Activated CD8-positive, alpha-beta memory T cell treated with anti-CD3 and anti-CD28 coated beads for 4 hours (primary cell): ENCODE measurements around the gene MLYCD.

Experiments used
- DNase-seq, 2 donors: peaks; one replicate each; pipeline ENCODE4 v3.0.0-alpha.2; 2020; ENCODE audit warnings: low read depth in 2 of 2

Gene MLYCD

GRCh38 chr16:83899272-83899897, 470 bp downstream of the MLYCD start:
- DNase-seq = peak; percentile 38 to 45

DNA sequence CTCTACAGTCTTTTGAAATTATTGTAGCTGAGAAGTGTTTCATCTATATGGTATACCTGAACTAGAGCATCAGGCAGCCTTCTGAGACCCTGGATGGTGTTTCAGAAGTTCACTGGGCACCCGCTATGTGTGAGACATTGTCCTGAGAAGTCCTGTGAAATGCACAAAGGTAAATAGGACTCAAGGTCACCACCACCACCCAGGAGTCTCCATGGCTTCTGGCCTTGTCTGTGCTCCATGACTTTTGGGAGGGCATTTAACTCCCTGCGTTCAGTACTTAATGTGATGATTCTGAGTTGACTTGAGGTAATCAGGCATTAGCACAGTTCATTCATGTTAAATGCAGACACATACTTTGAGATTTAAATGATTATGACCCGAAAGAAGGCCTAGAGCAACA, 1.1 kb downstream of the MLYCD start:
- no peak for DNase-seq

- no peak for DNase-seq
Measured at GRCh38 chr16:83900571-83900970, 1.7 kb downstream of the MLYCD start.

DNA sequence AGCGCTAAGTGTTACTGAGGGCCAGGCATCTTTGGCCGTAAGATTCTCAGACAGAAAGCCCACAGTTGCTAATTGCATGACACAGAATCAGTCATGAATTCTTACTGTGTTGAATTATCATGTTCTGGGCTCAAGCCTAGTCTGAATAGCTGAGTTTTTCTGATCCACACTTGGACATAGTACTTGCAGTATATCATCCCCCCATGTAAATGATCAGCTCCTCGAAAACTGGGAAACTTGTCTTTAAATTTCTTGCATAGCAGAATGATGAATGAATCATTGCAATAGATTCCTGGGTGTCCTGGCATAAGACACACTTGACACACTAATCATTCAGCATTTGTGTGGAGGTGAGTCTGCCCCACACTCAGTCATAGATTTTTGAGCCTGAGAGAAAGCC, 2.2 kb downstream of the MLYCD start:
- DNase-seq = no peak

DNA sequence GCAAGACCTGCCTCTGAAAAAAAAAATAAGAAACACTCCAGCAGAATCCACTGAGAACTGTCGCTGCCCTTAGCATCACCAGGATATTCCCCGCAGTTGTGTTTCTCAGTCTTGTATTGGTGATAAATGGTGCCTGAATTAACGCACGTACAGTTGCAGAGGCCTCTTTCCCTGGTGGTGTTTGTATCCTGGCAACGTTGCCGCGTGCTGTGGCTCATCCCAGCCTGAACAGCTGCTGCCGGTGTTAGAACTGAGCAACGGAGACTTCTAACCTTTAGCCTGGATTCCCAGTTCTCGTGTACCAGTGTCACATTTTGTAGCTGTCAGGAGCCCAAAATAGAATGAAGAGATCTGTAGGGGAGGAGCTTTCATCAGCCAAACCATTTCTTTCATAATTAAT, 4.8 kb downstream of the MLYCD start:
- DNase-seq = no peak

GRCh38 chr16:83906683-83907082, 7.8 kb downstream of the MLYCD start:
- DNase-seq = no peak

DNA sequence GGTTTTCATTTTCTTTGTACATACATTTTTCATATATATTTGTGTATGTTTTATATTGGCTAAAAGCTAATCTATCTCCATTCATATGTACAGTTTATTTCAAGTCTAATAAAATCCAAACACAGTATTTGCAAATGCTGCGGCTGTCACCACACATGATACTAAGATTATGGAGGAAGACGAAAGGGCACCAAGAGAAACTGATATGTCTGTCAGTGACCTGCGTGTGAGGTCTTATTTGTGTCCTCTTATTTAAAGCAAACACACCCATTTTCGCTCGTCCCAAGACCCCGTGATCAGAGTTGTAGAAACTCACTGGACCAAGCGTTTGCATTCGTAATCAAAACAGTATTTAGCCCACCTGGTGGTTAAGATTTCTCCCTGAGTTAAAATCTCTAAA, 8.2 kb downstream of the MLYCD start:
- DNase-seq = no peak

GRCh38 chr16:83907631-83908250, 8.8 kb downstream of the MLYCD start:
- no peak for DNase-seq

GRCh38 chr16:83908798-83909197, 9.9 kb downstream of the MLYCD start:
- DNase-seq = no peak

- no peak for DNase-seq
Measured at GRCh38 chr16:83911290-83911689, 12.4 kb downstream of the MLYCD start.

- no peak for DNase-seq
Measured at GRCh38 chr16:83912519-83913244, 13.8 kb downstream of the MLYCD start.

DNA sequence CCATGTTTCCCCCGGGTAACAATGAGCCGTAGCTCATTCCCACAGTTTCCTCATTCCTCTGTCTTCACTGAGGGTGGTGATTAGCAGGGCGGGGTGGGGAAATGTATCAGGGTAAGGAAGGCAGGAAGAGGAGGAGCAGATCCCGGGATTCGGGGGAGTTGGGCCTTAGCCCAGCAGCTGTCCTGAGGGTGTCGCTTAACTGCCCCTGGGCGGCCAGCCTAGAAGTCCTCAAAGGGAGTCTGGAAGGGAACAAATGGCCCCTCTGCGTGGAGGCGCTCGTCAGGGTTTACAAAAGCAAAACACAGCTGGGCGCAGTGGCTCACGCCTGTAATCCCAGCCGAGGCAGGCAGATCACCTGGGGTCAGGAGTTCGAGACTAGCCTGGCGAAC, 14.3 kb downstream of the MLYCD start:
- DNase-seq = no peak

- no peak for DNase-seq
Measured at GRCh38 chr16:83914091-83914710, 15.3 kb downstream of the MLYCD start.

- DNase-seq = no peak
Measured at GRCh38 chr16:83915081-83915480, 16.2 kb downstream of the MLYCD start.

- DNase-seq = no peak
Measured at GRCh38 chr16:83915491-83915890, 16.6 kb downstream of the MLYCD start.

DNA sequence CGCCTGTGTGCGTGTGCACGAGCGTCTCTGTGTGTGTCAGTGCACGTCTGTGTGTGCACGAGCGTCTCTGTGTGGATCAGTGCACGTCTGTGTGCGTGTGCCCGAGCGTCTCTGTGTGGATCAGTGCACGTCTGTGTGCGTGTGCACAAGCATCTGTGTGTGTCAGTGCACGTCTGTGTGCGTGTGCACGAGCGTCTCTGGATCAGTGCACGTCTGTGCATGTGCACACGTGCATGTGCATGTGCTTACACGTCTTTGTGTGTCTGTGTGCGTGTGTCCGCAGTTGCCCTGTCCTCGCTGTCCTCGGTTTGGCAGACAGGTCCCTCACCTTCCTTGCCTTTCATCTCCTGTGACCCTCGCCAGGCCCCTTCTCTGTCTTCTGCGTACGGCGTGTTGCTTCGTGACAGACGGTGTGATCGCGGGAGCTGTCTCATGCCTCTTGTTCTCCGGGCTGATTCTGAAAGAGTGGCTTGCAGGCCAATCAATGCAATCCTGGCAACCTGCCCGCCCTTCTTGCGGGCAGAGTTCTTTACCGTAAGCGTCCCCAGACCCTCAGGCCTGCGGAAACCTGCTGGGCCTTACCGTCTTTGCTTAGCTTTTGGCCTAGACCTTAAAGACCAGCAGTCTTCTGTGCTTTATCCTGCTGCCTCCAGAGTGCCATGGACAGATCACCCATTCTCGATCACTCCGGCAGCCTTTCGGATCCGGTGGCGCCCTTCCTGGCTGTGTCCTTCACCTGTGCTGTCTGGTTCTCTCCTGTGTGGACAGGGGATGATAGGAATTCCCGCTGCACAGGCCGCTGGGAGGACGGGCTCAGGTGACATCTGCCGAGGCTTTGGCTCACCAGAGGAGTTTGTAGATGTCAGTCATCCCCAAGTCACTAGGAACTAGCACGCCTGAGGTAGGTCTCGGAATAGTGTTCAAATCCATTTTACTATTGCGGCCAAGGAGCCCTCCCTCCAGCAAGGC, 18.5 kb downstream of the MLYCD start:
- DNase-seq = no peak

- no peak for DNase-seq
Measured at GRCh38 chr16:83920894-83921491, 22.1 kb downstream of the MLYCD start.

DNA sequence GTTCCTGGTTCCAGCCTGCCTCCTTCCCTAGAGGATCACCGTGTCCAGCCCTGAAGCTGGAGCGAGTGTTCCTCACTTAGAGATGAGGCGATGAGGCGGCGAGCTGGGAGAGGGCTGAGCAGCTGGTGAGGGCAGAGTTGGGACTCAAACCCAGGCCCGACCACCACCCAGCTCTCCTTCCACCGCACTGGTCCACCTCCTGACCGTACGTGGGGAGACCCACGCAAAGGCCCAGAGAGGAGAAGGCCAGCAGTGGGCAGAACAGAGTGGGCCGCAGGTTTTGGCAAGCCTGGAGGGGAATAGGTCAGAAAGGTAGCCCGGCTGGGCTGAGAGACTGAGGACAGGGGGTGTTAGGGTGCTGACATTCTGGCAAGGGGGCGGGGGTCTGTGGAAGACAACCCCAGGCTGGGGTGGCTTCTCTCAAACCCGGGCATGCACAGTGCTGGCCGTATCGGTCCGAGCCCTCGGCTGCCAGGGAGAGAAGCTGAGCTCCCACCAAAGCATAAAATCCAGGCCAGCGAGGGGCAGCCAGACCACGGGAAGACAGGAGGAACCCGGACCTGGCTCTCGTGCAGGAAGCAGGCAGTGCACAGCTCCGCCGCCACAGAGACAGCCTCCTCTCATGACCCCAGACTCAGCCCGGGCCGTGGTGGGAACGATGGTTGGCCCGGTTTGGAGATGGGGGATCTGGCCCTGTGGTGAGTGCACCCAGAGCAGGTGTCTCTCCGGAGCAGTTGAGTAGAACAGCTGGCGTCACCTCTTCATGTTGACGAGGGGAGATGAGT, 24.9 kb downstream of the MLYCD start:
- no peak for DNase-seq

GRCh38 chr16:83924686-83925085, 25.8 kb downstream of the MLYCD start:
- DNase-seq = no peak
